GDM1 (cell line): ENCODE measurements around the gene MPPED1.

ENCODE experiments used
- DNase-seq: peaks from one replicate; lab custom pipeline; 2025; lab: John Stamatoyannopoulos, UW

MPPED1 gene

GRCh38 chr22:43411869-43412807 lies at the start of gene MPPED1:
MPPED1 (plus strand) TSS chr22:43412014; CDS start chr22:43424986, 12,972 bp downstream.
- DNase-seq, result no peak

- no peak for DNase-seq
Measured at GRCh38 chr22:43363315-43364168, 48.3 kb upstream of the MPPED1 start.

GRCh38 chr22:43364169-43364435 lies 47.7 kb upstream of the MPPED1 start:
- no peak for DNase-seq

GRCh38 chr22:43365715-43366440 lies 45.9 kb upstream of the MPPED1 start:
- no peak for DNase-seq

GRCh38 chr22:43370036-43370435 lies 41.8 kb upstream of the MPPED1 start:
- no peak for DNase-seq

GRCh38 chr22:43375951-43376455 lies 35.8 kb upstream of the MPPED1 start:
- no peak for DNase-seq

- DNase-seq, result no peak
Measured at GRCh38 chr22:43376765-43377547, 34.9 kb upstream of the MPPED1 start.

- no peak for DNase-seq
Measured at GRCh38 chr22:43377548-43377895, 34.3 kb upstream of the MPPED1 start.

- DNase-seq, result no peak
Measured at GRCh38 chr22:43377896-43378704, 33.7 kb upstream of the MPPED1 start.

GRCh38 chr22:43381693-43382092 lies 30.1 kb upstream of the MPPED1 start:
- DNase-seq, result peak; percentile 47

GRCh38 chr22:43384863-43385262 lies 27.0 kb upstream of the MPPED1 start:
- no peak for DNase-seq

- peak; percentile 73 for DNase-seq
Measured at GRCh38 chr22:43385770-43386641, 25.8 kb upstream of the MPPED1 start.

GRCh38 chr22:43387815-43388214 lies 24.0 kb upstream of the MPPED1 start:
- no peak for DNase-seq

- peak; percentile 60 for DNase-seq
Measured at GRCh38 chr22:43388420-43388851, 23.4 kb upstream of the MPPED1 start.

GRCh38 chr22:43389227-43389836 lies 22.5 kb upstream of the MPPED1 start:
- DNase-seq, result no peak

- DNase-seq, result no peak
Measured at GRCh38 chr22:43390166-43390565, 21.6 kb upstream of the MPPED1 start.

- no peak for DNase-seq
Measured at GRCh38 chr22:43390872-43391271, 20.9 kb upstream of the MPPED1 start.

GRCh38 chr22:43391306-43391705 lies 20.5 kb upstream of the MPPED1 start:
- DNase-seq, result no peak

GRCh38 chr22:43392385-43392989 lies 19.3 kb upstream of the MPPED1 start:
- DNase-seq, result no peak
